Measurements from ENCODE around the gene BRCC3. TPM values are rescaled to one million over a fixed set of nuclear protein-coding genes. Genes with fewer than 3 reads are reported as not detected.

Gene BRCC3
- polyA plus RNA-seq, 1 donor from 2014 or later, result 28.1 TPM

DNA sequence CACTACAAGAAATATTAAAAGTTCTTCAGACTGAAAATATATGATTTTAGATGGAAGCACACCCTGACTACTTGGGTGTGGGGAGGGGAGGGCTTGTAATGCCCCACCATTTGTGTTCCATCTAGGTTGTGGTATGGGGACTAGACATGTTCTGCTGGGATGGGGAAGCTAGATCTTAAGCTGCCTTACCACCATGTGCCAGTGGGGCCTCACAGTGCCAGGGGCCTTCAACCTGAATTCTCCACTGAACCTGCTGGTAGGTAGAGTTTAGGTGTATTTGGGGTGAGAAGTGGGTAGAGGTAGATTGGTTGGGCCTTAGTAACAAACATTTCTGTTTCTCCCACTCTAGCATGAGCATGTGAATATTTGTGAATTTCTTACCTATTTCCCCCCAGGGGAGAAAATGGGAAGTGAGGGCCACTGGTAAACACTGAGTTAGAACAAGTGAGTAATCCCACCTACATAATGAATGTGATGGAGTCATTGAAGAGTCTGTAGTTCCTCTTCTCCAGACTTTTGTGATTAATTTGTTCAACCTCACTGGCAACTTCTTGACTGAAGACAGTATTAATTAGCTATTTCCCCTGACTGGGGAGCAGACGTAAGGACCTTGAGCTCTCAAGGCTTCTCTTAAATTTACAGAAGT is 44.0 kb downstream of the BRCC3 start:
- no peak overlapping the region for H2AFZ ChIP-seq (ENCODE audit: low read depth, low read length)
- no peaks in the 10 kb centered on the region for H4K20me1 ChIP-seq (ENCODE audit: insufficient read depth)
- no peak overlapping the region for H3K9ac ChIP-seq (ENCODE audit: low read length)
- no peak for TF ChIP-seq EP300 (conservative IDR thresholded peaks at IDR 0.05; ENCODE audit: poor library complexity, severe bottlenecking)
- no peak for TF ChIP-seq MXI1 (conservative IDR thresholded peaks at IDR 0.05; ENCODE audit: poor library complexity, severe bottlenecking)
- TF ChIP-seq TAF1 (IDR thresholded peaks at IDR 0.05; ENCODE audit: low read depth), result no peak
- TF ChIP-seq, protein P1, sequence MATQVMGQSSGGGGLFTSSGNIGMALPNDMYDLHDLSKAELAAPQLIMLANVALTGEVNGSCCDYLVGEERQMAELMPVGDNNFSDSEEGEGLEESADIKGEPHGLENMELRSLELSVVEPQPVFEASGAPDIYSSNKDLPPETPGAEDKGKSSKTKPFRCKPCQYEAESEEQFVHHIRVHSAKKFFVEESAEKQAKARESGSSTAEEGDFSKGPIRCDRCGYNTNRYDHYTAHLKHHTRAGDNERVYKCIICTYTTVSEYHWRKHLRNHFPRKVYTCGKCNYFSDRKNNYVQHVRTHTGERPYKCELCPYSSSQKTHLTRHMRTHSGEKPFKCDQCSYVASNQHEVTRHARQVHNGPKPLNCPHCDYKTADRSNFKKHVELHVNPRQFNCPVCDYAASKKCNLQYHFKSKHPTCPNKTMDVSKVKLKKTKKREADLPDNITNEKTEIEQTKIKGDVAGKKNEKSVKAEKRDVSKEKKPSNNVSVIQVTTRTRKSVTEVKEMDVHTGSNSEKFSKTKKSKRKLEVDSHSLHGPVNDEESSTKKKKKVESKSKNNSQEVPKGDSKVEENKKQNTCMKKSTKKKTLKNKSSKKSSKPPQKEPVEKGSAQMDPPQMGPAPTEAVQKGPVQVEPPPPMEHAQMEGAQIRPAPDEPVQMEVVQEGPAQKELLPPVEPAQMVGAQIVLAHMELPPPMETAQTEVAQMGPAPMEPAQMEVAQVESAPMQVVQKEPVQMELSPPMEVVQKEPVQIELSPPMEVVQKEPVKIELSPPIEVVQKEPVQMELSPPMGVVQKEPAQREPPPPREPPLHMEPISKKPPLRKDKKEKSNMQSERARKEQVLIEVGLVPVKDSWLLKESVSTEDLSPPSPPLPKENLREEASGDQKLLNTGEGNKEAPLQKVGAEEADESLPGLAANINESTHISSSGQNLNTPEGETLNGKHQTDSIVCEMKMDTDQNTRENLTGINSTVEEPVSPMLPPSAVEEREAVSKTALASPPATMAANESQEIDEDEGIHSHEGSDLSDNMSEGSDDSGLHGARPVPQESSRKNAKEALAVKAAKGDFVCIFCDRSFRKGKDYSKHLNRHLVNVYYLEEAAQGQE (IDR thresholded peaks at IDR 0.05; ENCODE audit: borderline replicate concordance), result no peak
- no peak for TF ChIP-seq RAD21 (conservative IDR thresholded peaks at IDR 0.05)
- TF ChIP-seq, protein P2, sequence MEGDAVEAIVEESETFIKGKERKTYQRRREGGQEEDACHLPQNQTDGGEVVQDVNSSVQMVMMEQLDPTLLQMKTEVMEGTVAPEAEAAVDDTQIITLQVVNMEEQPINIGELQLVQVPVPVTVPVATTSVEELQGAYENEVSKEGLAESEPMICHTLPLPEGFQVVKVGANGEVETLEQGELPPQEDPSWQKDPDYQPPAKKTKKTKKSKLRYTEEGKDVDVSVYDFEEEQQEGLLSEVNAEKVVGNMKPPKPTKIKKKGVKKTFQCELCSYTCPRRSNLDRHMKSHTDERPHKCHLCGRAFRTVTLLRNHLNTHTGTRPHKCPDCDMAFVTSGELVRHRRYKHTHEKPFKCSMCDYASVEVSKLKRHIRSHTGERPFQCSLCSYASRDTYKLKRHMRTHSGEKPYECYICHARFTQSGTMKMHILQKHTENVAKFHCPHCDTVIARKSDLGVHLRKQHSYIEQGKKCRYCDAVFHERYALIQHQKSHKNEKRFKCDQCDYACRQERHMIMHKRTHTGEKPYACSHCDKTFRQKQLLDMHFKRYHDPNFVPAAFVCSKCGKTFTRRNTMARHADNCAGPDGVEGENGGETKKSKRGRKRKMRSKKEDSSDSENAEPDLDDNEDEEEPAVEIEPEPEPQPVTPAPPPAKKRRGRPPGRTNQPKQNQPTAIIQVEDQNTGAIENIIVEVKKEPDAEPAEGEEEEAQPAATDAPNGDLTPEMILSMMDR (IDR thresholded peaks at IDR 0.05; ENCODE audit: poor library complexity, severe bottlenecking), result no peak
- TF ChIP-seq SMC3 (conservative IDR thresholded peaks at IDR 0.05; ENCODE audit: poor library complexity), result no peak
- TF ChIP-seq POLR2AphosphoS5 (IDR thresholded peaks at IDR 0.05), result no peak
- no peak for TF ChIP-seq EZH2 (IDR thresholded peaks at IDR 0.05; ENCODE audit: borderline replicate concordance, insufficient read depth, low read length, poor library complexity, severe bottlenecking)
- no peak overlapping the region for H3K4me3 ChIP-seq (ENCODE audit: low read length)
- H3K9me3 ChIP-seq (ENCODE audit: low read length), result no peaks in the 10 kb centered on the region
- H3K27ac ChIP-seq (ENCODE audit: low read length), result no peak overlapping the region
- H3K4me2 ChIP-seq (ENCODE audit: low read length), result no peak overlapping the region
- no peaks in the 10 kb centered on the region for H3K27me3 ChIP-seq (ENCODE audit: insufficient read depth, low read depth, low read length)
- no peaks in the 10 kb centered on the region for H3K36me3 ChIP-seq (ENCODE audit: insufficient read depth, low read length)
- H3K9me2 ChIP-seq (ENCODE audit: insufficient read depth, low read length), result no peaks in the 10 kb centered on the region
- no peaks in the 10 kb centered on the region for H3F3A ChIP-seq (ENCODE audit: insufficient read depth, low read length, poor library complexity, severe bottlenecking)
- no peaks in the 10 kb centered on the region for H3K79me2 ChIP-seq (replicated peaks; ENCODE audit: insufficient read depth, low read length)

DNA sequence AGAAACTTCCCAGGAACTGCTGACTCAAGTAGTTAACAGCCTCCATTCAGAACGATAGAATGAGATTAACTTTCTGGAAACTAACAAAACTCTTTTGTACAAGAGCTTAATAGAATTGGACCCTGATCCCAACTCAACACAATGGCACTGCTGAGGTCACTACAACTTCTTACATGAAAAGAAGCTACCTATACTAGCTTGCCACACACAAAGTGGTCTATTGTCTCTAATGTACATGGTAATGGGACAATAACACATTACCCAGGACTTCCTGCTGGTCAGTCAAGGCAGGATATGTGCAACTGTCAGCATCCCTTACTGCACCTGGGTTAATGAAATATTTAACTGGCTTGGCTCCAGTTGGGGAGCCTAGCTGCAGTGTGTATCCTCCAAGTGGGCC is 56.2 kb downstream of the BRCC3 start:
- Histone ChIP-seq H3K27me3 (ENCODE audit: insufficient read depth, low read depth, low read length) (no peaks in the 10 kb centered on the region), H4K20me1 (ENCODE audit: insufficient read depth) (no peaks in the 10 kb centered on the region), H3K9me3 (ENCODE audit: low read length) (no peaks in the 10 kb centered on the region), H3K27ac (ENCODE audit: low read length) (no peak overlapping the region), H3K9me2 (ENCODE audit: insufficient read depth, low read length) (no peaks in the 10 kb centered on the region), H3K79me2 (replicated peaks; ENCODE audit: insufficient read depth, low read length) (no peaks in the 10 kb centered on the region), H3K4me2 (ENCODE audit: low read length) (no peak overlapping the region), H3K36me3 (ENCODE audit: insufficient read depth, low read length) (no peaks in the 10 kb centered on the region), H3K4me3 (ENCODE audit: low read length) (no peak overlapping the region), H3K9ac (ENCODE audit: low read length) (no peak overlapping the region), H2AFZ (ENCODE audit: low read depth, low read length) (no peak overlapping the region), H3F3A (ENCODE audit: insufficient read depth, low read length, poor library complexity, severe bottlenecking) (no peaks in the 10 kb centered on the region)
- TF ChIP-seq MXI1 (conservative IDR thresholded peaks at IDR 0.05; ENCODE audit: poor library complexity, severe bottlenecking), result no peak
- TF ChIP-seq, protein P2 (IDR thresholded peaks at IDR 0.05; ENCODE audit: poor library complexity, severe bottlenecking), result no peak
- no peak for TF ChIP-seq EZH2 (IDR thresholded peaks at IDR 0.05; ENCODE audit: borderline replicate concordance, insufficient read depth, low read length, poor library complexity, severe bottlenecking)
- TF ChIP-seq TAF1 (IDR thresholded peaks at IDR 0.05; ENCODE audit: low read depth), result no peak
- TF ChIP-seq EP300 (conservative IDR thresholded peaks at IDR 0.05; ENCODE audit: poor library complexity, severe bottlenecking), result no peak
- TF ChIP-seq, protein P1 (IDR thresholded peaks at IDR 0.05; ENCODE audit: borderline replicate concordance), result no peak
